HCT116 (cell line): ENCODE data around the gene TAF11L9. TPM values are rescaled to one million over a fixed set of nuclear protein-coding genes. Genes with fewer than 3 reads are reported as not detected.
A peak's percentile ranks its signal among the peaks of the same experiment; 100 is the strongest.

Experiments
- ATAC-seq: fragments of 200-7000 bp; cut with Tn5 transposase; 2 replicates; pipeline ENCODE4 v1.9.1; 2020; ENCODE audit warnings: mild to moderate bottlenecking, moderate library complexity
- BruUV-seq: library from RNA; stranded (reverse); fragments of 400-500 nt; replicated peaks from 2 replicates; lab custom pipeline; 2021; lab: Mats Ljungman, UMichigan
- CTCF ChIA-PET: fragments of 300-600 bp; sonication (Branson Sonifier 250); formaldehyde crosslinking; loops from one replicate; lab custom pipeline; 2021; ENCODE audit warnings: antibody characterized with exemption; lab: Charles Lee
- POLR2A ChIA-PET: fragments of 300-600, 350-600 bp; sonication (Branson Sonifier 250); formaldehyde crosslinking; loops from one replicate; lab custom pipeline; 2021; ENCODE audit warnings: antibody characterized with exemption; lab: Charles Lee
- RAD21 ChIA-PET, 2 experiments: fragments of 300-600 bp; sonication (Branson Sonifier 250); formaldehyde crosslinking; loops; one replicate each; lab custom pipeline; 2023; ENCODE audit warnings: low total read pairs in 2 of 2; ENCODE audit not compliant: uncharacterized antibody in 2 of 2, unreplicated experiment in 2 of 2, low non-redundant PET in 1 of 2; lab: Charles Lee
- DNase-seq: peaks from one replicate; pipeline ENCODE4 v3.0.0-alpha.2; 2010; ENCODE audit warnings: low read depth, low spot score
- H2AFZ ChIP-seq: fragments of 200-600 bp; shearing (Covaris generic), sonication (generic); 2 replicates; pipeline ENCODE4 v1.6.1; 2017; ENCODE audit warnings: low read depth, mixed run types, mixed read lengths, antibody characterized with exemption, low read length; ENCODE audit not compliant: poor library complexity, severe bottlenecking
- H3K27ac ChIP-seq: 2 replicates; pipeline ENCODE4 v1.5.1; 2012; ENCODE audit warnings: low read depth, low read length
- H3K27me3 ChIP-seq: fragments of 200-600 bp; sonication (generic); 2 replicates; pipeline ENCODE4 v1.6.1; 2016; ENCODE audit warnings: mixed run types, low read length, mixed read lengths; ENCODE audit not compliant: insufficient read depth
- H3K36me3 ChIP-seq, 2 experiments: fragments of 200-500 bp in 1 of 2; fragments of 200-600 bp in 1 of 2; sonication (Bioruptor generic) in 1 of 2; sonication (generic) in 1 of 2; 2 replicates each; pipeline versions ENCODE4 v1.5.1 to v1.6.1; 2014 to 2016; ENCODE audit warnings: low read length in 2 of 2, inconsistent platforms in 1 of 2, mixed read lengths in 1 of 2, mixed run types in 1 of 2; ENCODE audit not compliant: insufficient read depth in 2 of 2, control insufficient read depth in 1 of 2
- H3K4me1 ChIP-seq, 2 experiments: fragments of 200-600 bp in 1 of 2; sonication (generic) in 1 of 2; 2 replicates each; pipeline versions ENCODE4 v1.5.1 to v1.6.1; 2012 to 2017; ENCODE audit warnings: low read length in 2 of 2, inconsistent platforms in 1 of 2, mild to moderate bottlenecking in 1 of 2, mixed read lengths in 1 of 2, mixed run types in 1 of 2, moderate library complexity in 1 of 2; ENCODE audit not compliant: insufficient read depth in 2 of 2, control insufficient read depth in 1 of 2
- H3K4me2 ChIP-seq: fragments of 200-600 bp; sonication (generic); 2 replicates; pipeline ENCODE4 v1.6.1; 2017; ENCODE audit warnings: mixed run types, low read length, mixed read lengths
- H3K4me3 ChIP-seq, 2 experiments: fragments of 200-600 bp in 1 of 2; sonication (generic) in 1 of 2; replicated peaks in 1 of 2; 2 replicates each; pipeline ENCODE4 v1.5.1; 2011 to 2016; ENCODE audit warnings: low read length in 2 of 2, control low read depth in 1 of 2, low read depth in 1 of 2, mild to moderate bottlenecking in 1 of 2, mixed read lengths in 1 of 2, mixed run types in 1 of 2
- H3K79me2 ChIP-seq: fragments of 200-600 bp; sonication (generic); 2 replicates; pipeline ENCODE4 v1.6.1; 2017; ENCODE audit warnings: mild to moderate bottlenecking, mixed run types, low read length, moderate library complexity, mixed read lengths; ENCODE audit not compliant: insufficient read depth
- H3K9ac ChIP-seq: fragments of 200-600 bp; sonication (generic); 2 replicates; pipeline ENCODE4 v1.6.1; 2016; ENCODE audit warnings: low read length, mixed read lengths
- H3K9me2 ChIP-seq: fragments of 200-600 bp; sonication (generic), shearing (Covaris generic); 2 replicates; pipeline ENCODE4 v1.6.1; 2017; ENCODE audit warnings: mixed run types, mild to moderate bottlenecking, moderate library complexity; ENCODE audit not compliant: insufficient read depth
- H3K9me3 ChIP-seq, 2 experiments: fragments of 200-500 bp in 1 of 2; fragments of 200-600 bp in 1 of 2; sonication (Bioruptor generic) in 1 of 2; sonication (generic) in 1 of 2; 2 replicates each; pipeline ENCODE4 v1.6.1; 2014 to 2017; ENCODE audit warnings: low read length in 2 of 2, mixed read lengths in 2 of 2, inconsistent platforms in 1 of 2, low read depth in 1 of 2, mild to moderate bottlenecking in 1 of 2, mixed run types in 1 of 2, moderate library complexity in 1 of 2; ENCODE audit not compliant: control insufficient read depth in 1 of 2, insufficient read depth in 1 of 2
- H4K20me1 ChIP-seq: fragments of 200-600 bp; sonication (generic), shearing (Covaris generic); 2 replicates; pipeline ENCODE4 v1.6.1; 2017; ENCODE audit warnings: mixed run types, mild to moderate bottlenecking, moderate library complexity; ENCODE audit not compliant: insufficient read depth
- CEBPB ChIP-seq: IDR thresholded peaks from 2 replicates; pipeline ENCODE4 v1.6.1; 2012; ENCODE audit warnings: low read depth
- ELF1 ChIP-seq: IDR thresholded peaks from 2 replicates; pipeline ENCODE4 v1.6.1; 2012; ENCODE audit warnings: low read depth, borderline replicate concordance
- FOSL1 ChIP-seq: IDR thresholded peaks from 2 replicates; pipeline ENCODE4 v1.6.1; 2012; ENCODE audit warnings: low read depth
- JUND ChIP-seq: IDR thresholded peaks from 2 replicates; pipeline ENCODE4 v1.6.1; 2012
- MAX ChIP-seq: IDR thresholded peaks from 2 replicates; pipeline ENCODE4 v1.6.1; 2012
- POLR2AphosphoS5 ChIP-seq: IDR thresholded peaks from 2 replicates; pipeline ENCODE4 v1.6.1; 2011; ENCODE audit warnings: mild to moderate bottlenecking, low read depth, low read length, moderate library complexity
- REST ChIP-seq: IDR thresholded peaks from 2 replicates; pipeline ENCODE4 v1.6.1; 2012; ENCODE audit warnings: low read depth
- SIN3A ChIP-seq: IDR thresholded peaks from 2 replicates; pipeline ENCODE4 v1.6.1; 2012; ENCODE audit warnings: low read depth
- SP1 ChIP-seq: IDR thresholded peaks from 2 replicates; pipeline ENCODE4 v1.6.1; 2012; ENCODE audit warnings: low read depth
- SRF ChIP-seq: IDR thresholded peaks from 2 replicates; pipeline ENCODE4 v1.6.1; 2012; ENCODE audit warnings: low read depth
- TCF7L2 ChIP-seq: IDR thresholded peaks from 2 replicates; pipeline ENCODE4 v1.7.0; 2011; ENCODE audit warnings: borderline replicate concordance, inconsistent platforms; ENCODE audit not compliant: insufficient read depth, insufficient read length; ENCODE audit errors: extremely low read depth
- ZFX ChIP-seq: fragments of 450-650 bp; IDR thresholded peaks from 2 replicates; pipeline ENCODE4 v1.6.1; 2017
- intact Hi-C: fragments of 100-400 bp; cut with micrococcal nuclease; formaldehyde crosslinking; loops from 2 replicates; pipeline ENCODE4 v1.10.0; 2022
- total RNA-seq: library from RNA; stranded (reverse); gene quantifications from one replicate; pipeline ENCODE4 v1.2.1, GENCODE V29; 2021; ENCODE audit not compliant: unreplicated experiment
- TF ChIP-seq, protein P1 (sequence below), 3 experiments: fragments of 200-600 bp in 1 of 3; sonication (generic) in 1 of 3; IDR thresholded peaks in 2 of 3; conservative IDR thresholded peaks in 1 of 3; 2 replicates each; pipeline ENCODE4 v1.5.1; 2012 to 2017; ENCODE audit warnings: low read depth in 2 of 3, low read length in 2 of 3, antibody characterized with exemption in 1 of 3, borderline replicate concordance in 1 of 3, control low read depth in 1 of 3, mild to moderate bottlenecking in 1 of 3, mixed read lengths in 1 of 3, mixed run types in 1 of 3, moderate library complexity in 1 of 3; ENCODE audit not compliant: insufficient read depth in 1 of 3

TAF11L9 gene
- total RNA-seq, 1 experiment from 2014 or later, result not detected

- H3K4me2 ChIP-seq, result no peak overlapping the region
- no peak overlapping the region for H3K27ac ChIP-seq
- H3K79me2 ChIP-seq, result no peaks in the 10 kb centered on the region
- H3K27me3 ChIP-seq, result no peaks in the 10 kb centered on the region
- H3K9me2 ChIP-seq, result no peaks in the 10 kb centered on the region
- H4K20me1 ChIP-seq, result no peaks in the 10 kb centered on the region
- H2AFZ ChIP-seq, result no peak overlapping the region
- ChIA-PET POLR2A (no interaction called here), RAD21 (no interaction called here), CTCF (no interaction called here)
- DNase-seq, result no peak
- intact Hi-C loops, result no loop called here
- no peak overlapping the region for H3K9ac ChIP-seq
- no peaks in the 10 kb centered on the region for H3K36me3 ChIP-seq
- H3K4me1 ChIP-seq, result no peaks in the 10 kb centered on the region
- BruUV-seq, result no TSS peak
- TF ChIP-seq SP1, result no peak
- TF ChIP-seq, protein P1, sequence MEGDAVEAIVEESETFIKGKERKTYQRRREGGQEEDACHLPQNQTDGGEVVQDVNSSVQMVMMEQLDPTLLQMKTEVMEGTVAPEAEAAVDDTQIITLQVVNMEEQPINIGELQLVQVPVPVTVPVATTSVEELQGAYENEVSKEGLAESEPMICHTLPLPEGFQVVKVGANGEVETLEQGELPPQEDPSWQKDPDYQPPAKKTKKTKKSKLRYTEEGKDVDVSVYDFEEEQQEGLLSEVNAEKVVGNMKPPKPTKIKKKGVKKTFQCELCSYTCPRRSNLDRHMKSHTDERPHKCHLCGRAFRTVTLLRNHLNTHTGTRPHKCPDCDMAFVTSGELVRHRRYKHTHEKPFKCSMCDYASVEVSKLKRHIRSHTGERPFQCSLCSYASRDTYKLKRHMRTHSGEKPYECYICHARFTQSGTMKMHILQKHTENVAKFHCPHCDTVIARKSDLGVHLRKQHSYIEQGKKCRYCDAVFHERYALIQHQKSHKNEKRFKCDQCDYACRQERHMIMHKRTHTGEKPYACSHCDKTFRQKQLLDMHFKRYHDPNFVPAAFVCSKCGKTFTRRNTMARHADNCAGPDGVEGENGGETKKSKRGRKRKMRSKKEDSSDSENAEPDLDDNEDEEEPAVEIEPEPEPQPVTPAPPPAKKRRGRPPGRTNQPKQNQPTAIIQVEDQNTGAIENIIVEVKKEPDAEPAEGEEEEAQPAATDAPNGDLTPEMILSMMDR (IDR thresholded peaks at IDR 0.05 in 2 of 3, conservative IDR thresholded peaks at IDR 0.05 in 1 of 3; ENCODE audit: borderline replicate concordance in 1 of 3, insufficient read depth in 1 of 3, low read depth in 2 of 3, low read length in 2 of 3), result peak in 1 of 3 experiments; percentile 32; a peak in 2 of 6 replicates
- no peak for ATAC-seq
- H3K4me3 ChIP-seq, result no peak overlapping the region
- H3K9me3 ChIP-seq, result no peaks in the 10 kb centered on the region; a peak in 1 of 4 replicates
Observed at GRCh38 chr5:17620627-17621026, 26.4 kb upstream of the TAF11L9 start.

- Histone ChIP-seq H2AFZ (no peak overlapping the region), H3K4me3 (no peak overlapping the region), H3K4me2 (no peak overlapping the region), H3K79me2 (no peaks in the 10 kb centered on the region), H3K27ac (no peak overlapping the region), H4K20me1 (no peaks in the 10 kb centered on the region), H3K36me3 (no peaks in the 10 kb centered on the region), H3K9ac (no peak overlapping the region), H3K9me2 (no peaks in the 10 kb centered on the region), H3K9me3 (no peaks in the 10 kb centered on the region; a peak in 1 of 4 replicates), H3K4me1 (no peaks in the 10 kb centered on the region), H3K27me3 (no peaks in the 10 kb centered on the region)
- no TSS peak for BruUV-seq
- intact Hi-C loops, result no loop called here
- CTCF ChIA-PET, result no interaction called here
- POLR2A ChIA-PET, result no interaction called here
- DNase-seq (no peak), ATAC-seq (no peak)
- RAD21 ChIA-PET, result no interaction called here
- no peak for TF ChIP-seq REST
- TF ChIP-seq, protein P1 (IDR thresholded peaks at IDR 0.05 in 2 of 3, conservative IDR thresholded peaks at IDR 0.05 in 1 of 3; ENCODE audit: borderline replicate concordance in 1 of 3, insufficient read depth in 1 of 3, low read depth in 2 of 3, low read length in 2 of 3), result no peak
- no peak for TF ChIP-seq ZFX
- no peak for TF ChIP-seq ELF1
- TF ChIP-seq SRF, result no peak
- TF ChIP-seq SP1, result no peak
- TF ChIP-seq JUND, result no peak
- no peak for TF ChIP-seq FOSL1
- TF ChIP-seq CEBPB, result no peak
- TF ChIP-seq MAX, result no peak
- no peak for TF ChIP-seq TCF7L2
- TF ChIP-seq SIN3A, result no peak
- TF ChIP-seq POLR2AphosphoS5, result no peak
Observed at GRCh38 chr5:17619354-17619753, 25.2 kb upstream of the TAF11L9 start.
